ENCODE data around the gene COL4A1. TPM values are rescaled to one million over a fixed set of nuclear protein-coding genes. Genes with fewer than 3 reads are reported as not detected.

The COL4A1 gene
- total and polyA plus RNA-seq, 12 donors: 83.3 to 342 (median 147) TPM

DNA sequence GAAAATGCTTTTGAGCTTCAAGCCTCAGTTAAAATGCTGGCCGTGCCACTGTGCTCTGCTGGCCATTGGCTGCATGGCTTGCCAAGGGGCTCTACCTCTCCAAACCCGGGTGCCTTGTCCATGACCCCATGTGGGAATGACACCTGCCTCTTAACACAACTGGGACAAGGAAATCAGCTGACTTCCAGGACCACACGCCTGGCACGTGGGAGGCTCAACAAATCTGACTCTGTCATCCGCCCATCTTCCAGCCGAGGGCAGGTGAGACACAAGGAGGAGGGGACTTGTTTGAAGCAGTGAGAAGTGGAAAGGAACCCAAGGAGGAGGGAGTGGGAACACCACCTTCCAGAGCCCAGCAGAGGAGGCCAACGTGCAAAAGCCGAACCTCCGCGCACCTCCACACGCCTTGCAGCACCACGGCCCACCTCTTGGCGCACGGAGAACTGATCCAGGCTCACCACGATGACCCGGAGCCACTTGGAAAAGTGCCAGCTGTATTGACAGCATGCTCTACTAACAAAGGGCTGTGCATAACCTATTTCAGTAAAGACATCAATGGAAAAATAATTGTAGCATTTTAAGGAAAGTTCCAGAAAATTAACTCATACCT is 38.3 kb downstream of the COL4A1 start:
- no peak for ATAC-seq
- TF ChIP-seq, protein P1, sequence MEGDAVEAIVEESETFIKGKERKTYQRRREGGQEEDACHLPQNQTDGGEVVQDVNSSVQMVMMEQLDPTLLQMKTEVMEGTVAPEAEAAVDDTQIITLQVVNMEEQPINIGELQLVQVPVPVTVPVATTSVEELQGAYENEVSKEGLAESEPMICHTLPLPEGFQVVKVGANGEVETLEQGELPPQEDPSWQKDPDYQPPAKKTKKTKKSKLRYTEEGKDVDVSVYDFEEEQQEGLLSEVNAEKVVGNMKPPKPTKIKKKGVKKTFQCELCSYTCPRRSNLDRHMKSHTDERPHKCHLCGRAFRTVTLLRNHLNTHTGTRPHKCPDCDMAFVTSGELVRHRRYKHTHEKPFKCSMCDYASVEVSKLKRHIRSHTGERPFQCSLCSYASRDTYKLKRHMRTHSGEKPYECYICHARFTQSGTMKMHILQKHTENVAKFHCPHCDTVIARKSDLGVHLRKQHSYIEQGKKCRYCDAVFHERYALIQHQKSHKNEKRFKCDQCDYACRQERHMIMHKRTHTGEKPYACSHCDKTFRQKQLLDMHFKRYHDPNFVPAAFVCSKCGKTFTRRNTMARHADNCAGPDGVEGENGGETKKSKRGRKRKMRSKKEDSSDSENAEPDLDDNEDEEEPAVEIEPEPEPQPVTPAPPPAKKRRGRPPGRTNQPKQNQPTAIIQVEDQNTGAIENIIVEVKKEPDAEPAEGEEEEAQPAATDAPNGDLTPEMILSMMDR (IDR thresholded peaks at IDR 0.05): no peak
- peaks cover 25 to 99% (median 82%) of the 10 kb centered on the region in 9 donors for H3K4me1 ChIP-seq
- no peaks in the 10 kb centered on the region for H3K27me3 ChIP-seq
- peak overlapping the region in 2 of 10 donors; percentile 38 to 52 for H3K27ac ChIP-seq
- no peak for DNase-seq
- no peak overlapping the region for H3K4me3 ChIP-seq
- intact Hi-C loops (cut with DNase I): loop anchor here in 2 of 10 donors (5.0 kb wide), 1 partner anchor 34 kb away; no protein-coding TSS in a partner anchor
- H3K9me3 ChIP-seq: no peaks in the 10 kb centered on the region
- WGBS, 2 donors: 72 to 74% methylated on average over 16 of the region's 16 CpGs
- peaks cover 0 to 29% (median 0%) of the 10 kb centered on the region in 9 donors for H3K36me3 ChIP-seq

DNA sequence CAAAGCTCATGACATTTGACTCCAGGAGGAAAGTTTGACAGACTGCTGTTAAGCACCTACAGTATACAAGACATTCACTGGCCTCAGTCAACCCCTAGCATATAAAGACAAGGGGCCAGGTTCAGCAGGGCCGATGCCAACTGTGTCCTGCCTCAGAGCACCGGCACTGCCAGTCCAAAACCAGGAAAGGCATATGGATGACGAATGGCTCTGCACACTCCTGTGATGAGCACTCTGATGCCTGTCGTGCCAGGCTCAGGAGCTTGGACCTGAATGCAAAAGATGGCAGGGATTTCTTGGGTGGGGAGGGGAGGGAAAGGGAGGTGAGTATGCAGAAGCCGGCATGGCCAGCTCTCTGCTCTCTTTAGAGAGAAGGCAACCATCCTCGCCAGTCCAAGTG is 38.9 kb downstream of the COL4A1 start:
- intact Hi-C loops (cut with DNase I): loop anchor here in 2 of 10 donors (5.0 kb wide), 1 partner anchor 34 kb away; no protein-coding TSS in a partner anchor

DNA sequence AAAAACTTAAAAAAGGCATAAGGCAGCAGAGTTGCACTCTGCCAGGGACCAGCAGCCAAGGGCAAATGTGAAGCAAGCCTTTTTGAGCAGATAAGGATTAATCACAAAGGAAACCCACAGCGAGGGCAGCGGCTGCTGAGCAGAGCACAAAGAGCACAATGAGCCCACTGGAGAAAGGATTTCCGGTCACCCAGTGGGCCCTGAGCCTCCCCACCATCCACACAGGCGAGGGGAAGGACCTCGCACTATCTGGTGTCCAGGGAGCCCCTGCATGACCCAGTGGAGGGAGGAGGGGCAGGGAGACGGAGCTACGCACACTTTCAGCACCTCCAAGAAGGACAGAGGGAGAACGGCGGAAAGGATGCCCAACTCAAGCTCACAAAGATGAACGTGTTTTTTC is 40.0 kb downstream of the COL4A1 start:
- H3K9me3 ChIP-seq: no peaks in the 10 kb centered on the region
- H3K4me1 ChIP-seq: peaks cover 33 to 100% (median 92%) of the 10 kb centered on the region in 9 donors
- TF ChIP-seq, protein P1 (IDR thresholded peaks at IDR 0.05): no peak
- H3K36me3 ChIP-seq: peaks cover 0 to 18% (median 0%) of the 10 kb centered on the region in 9 donors
- DNase-seq (no peak), ATAC-seq (no peak)
- no peaks in the 10 kb centered on the region for H3K27me3 ChIP-seq
- peak overlapping the region in 5 of 10 donors; percentile 53 to 82 (median 61) for H3K27ac ChIP-seq
- intact Hi-C loops (cut with DNase I): loop anchor here in 2 of 10 donors (5.0 kb wide), 1 partner anchor 35 kb away; no protein-coding TSS in a partner anchor
- WGBS, 2 donors: 50 to 67% methylated on average over 10 of the region's 10 CpGs
- H3K4me3 ChIP-seq: peak overlapping the region in 1 of 10 donors; percentile 19

More for the DNA sequence above, 38.9 kb downstream of the COL4A1 start:
- Histone ChIP-seq H3K9me3 (no peaks in the 10 kb centered on the region), H3K4me1 (peaks cover 29 to 99% (median 84%) of the 10 kb centered on the region in 9 donors), H3K27me3 (no peaks in the 10 kb centered on the region), H3K4me3 (no peak overlapping the region), H3K27ac (peak overlapping the region in 2 of 10 donors; percentile 38 to 52), H3K36me3 (peaks cover 0 to 26% (median 0%) of the 10 kb centered on the region in 9 donors)
- ATAC-seq: no peak
- TF ChIP-seq, protein P1 (IDR thresholded peaks at IDR 0.05): no peak
- WGBS, 2 donors: 58 to 73% methylated on average over 6 of the region's 6 CpGs
- DNase-seq: no peak

DNA sequence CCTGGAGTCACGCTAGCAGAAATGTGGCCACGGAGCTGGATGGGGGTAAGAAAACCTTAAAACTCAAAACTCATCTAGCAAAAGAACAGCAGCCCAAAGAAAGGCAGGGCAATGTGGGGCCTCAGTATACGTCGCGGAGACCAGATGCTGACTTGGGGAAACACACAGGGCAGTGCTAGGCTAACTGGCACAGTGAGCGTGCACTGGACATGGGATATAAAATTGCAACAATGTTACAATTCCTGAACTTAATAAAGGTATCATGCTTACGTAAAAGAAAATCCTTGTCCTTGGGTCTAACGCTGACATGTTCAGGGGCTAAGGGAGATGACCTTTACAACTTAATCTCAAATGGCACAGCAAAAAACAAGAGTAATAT is 40.5 kb downstream of the COL4A1 start:
- H3K27ac ChIP-seq: peak overlapping the region; percentile 52 to 82 (median 62)
- ATAC-seq (no peak), DNase-seq (no peak)
- 62 to 67% methylated on average over 8 of the region's 8 CpGs for WGBS, 2 donors
- no peaks in the 10 kb centered on the region for H3K9me3 ChIP-seq
- TF ChIP-seq, protein P1 (IDR thresholded peaks at IDR 0.05): no peak
- H3K4me3 ChIP-seq: peak overlapping the region in 3 of 10 donors; percentile 12 to 23 (median 19)
- no peaks in the 10 kb centered on the region for H3K27me3 ChIP-seq
- intact Hi-C loops (cut with DNase I): loop anchor here in 2 of 10 donors (5.0 kb wide), 1 partner anchor 36 kb away; no protein-coding TSS in a partner anchor
- peaks cover 0 to 18% (median 0%) of the 10 kb centered on the region in 9 donors for H3K36me3 ChIP-seq
- peaks cover 35 to 100% (median 95%) of the 10 kb centered on the region in 9 donors for H3K4me1 ChIP-seq
